Liver (tissue), 9 donors: ENCODE results near the gene ETV6. TPM values are rescaled to one million over a fixed set of nuclear protein-coding genes. Genes with fewer than 3 reads are reported as not detected.

Experiments used
- DNase-seq: peaks from one replicate; pipeline ENCODE4 v3.0.0-alpha.2; 2017; ENCODE audit warnings: low spot score
- H3K27ac ChIP-seq, 2 donors: one replicate each; pipeline ENCODE4 v1.7.0; 2013; ENCODE audit warnings: inconsistent platforms in 2 of 2, low read length in 2 of 2, control low read depth in 1 of 2, low read depth in 1 of 2, mild to moderate bottlenecking in 1 of 2
- H3K27me3 ChIP-seq, 4 donors: one replicate each; pipeline versions ENCODE4 v1.6.1 to v1.7.0; 2013; ENCODE audit warnings: low read length in 3 of 4, inconsistent platforms in 1 of 4, mild to moderate bottlenecking in 1 of 4, moderate library complexity in 1 of 4; ENCODE audit not compliant: control insufficient read depth in 4 of 4, insufficient read depth in 4 of 4
- H3K36me3 ChIP-seq, 4 donors: one replicate each; pipeline versions ENCODE4 v1.6.1 to v1.7.0; 2013; ENCODE audit warnings: low read length in 3 of 4, mild to moderate bottlenecking in 3 of 4, low read depth in 1 of 4, moderate library complexity in 1 of 4; ENCODE audit not compliant: control insufficient read depth in 4 of 4, insufficient read depth in 3 of 4
- H3K4me1 ChIP-seq, 4 donors: one replicate each; pipeline versions ENCODE4 v1.6.1 to v1.7.0; 2013; ENCODE audit warnings: low read length in 3 of 4, mild to moderate bottlenecking in 3 of 4, moderate library complexity in 1 of 4; ENCODE audit not compliant: control insufficient read depth in 4 of 4, insufficient read depth in 4 of 4
- H3K4me3 ChIP-seq, 3 donors: one replicate each; pipeline versions ENCODE4 v1.6.1 to v1.7.0; 2013; ENCODE audit warnings: low read length in 3 of 3, control low read depth in 1 of 3, low read depth in 1 of 3, mild to moderate bottlenecking in 1 of 3
- H3K9ac ChIP-seq, 2 donors: one replicate each; pipeline ENCODE4 v1.7.0; 2013; ENCODE audit warnings: low read length in 2 of 2, mild to moderate bottlenecking in 2 of 2, moderate library complexity in 2 of 2, control low read depth in 1 of 2, low read depth in 1 of 2
- H3K9me3 ChIP-seq, 4 donors: one replicate each; pipeline versions ENCODE4 v1.6.1 to v1.7.0; 2013; ENCODE audit warnings: low read length in 3 of 4; ENCODE audit not compliant: control insufficient read depth in 4 of 4
- EGR1 ChIP-seq, 2 donors: IDR thresholded peaks; 2 replicates each; pipeline ENCODE4 v1.6.1; 2016 to 2018; ENCODE audit warnings: antibody characterized with exemption in 2 of 2, low read depth in 2 of 2
- FOXA1 ChIP-seq: IDR thresholded peaks from 2 replicates; pipeline ENCODE4 v1.6.1; 2016; ENCODE audit warnings: antibody characterized with exemption
- HNF4A ChIP-seq, 2 donors: conservative IDR thresholded peaks; 2 replicates each; pipeline ENCODE4 v1.6.1; 2016; ENCODE audit warnings: antibody characterized with exemption in 2 of 2, mild to moderate bottlenecking in 2 of 2
- HNF4G ChIP-seq: IDR thresholded peaks from 2 replicates; pipeline ENCODE4 v1.6.1; 2016; ENCODE audit warnings: antibody characterized with exemption
- NR2F2 ChIP-seq: IDR thresholded peaks from 2 replicates; pipeline ENCODE4 v1.6.1; 2016; ENCODE audit warnings: antibody characterized with exemption
- RAD21 ChIP-seq, 2 donors: IDR thresholded peaks; 2 replicates each; pipeline ENCODE4 v1.6.1; 2016; ENCODE audit warnings: antibody characterized with exemption in 2 of 2, mild to moderate bottlenecking in 2 of 2
- RXRA ChIP-seq, 2 donors: IDR thresholded peaks; 2 replicates each; pipeline ENCODE4 v1.6.1; 2017 to 2018; ENCODE audit warnings: antibody characterized with exemption in 2 of 2, mild to moderate bottlenecking in 1 of 2
- SP1 ChIP-seq: IDR thresholded peaks from 2 replicates; pipeline ENCODE4 v1.6.1; 2018; ENCODE audit warnings: antibody characterized with exemption, mild to moderate bottlenecking
- YY1 ChIP-seq: IDR thresholded peaks from 2 replicates; pipeline ENCODE4 v1.6.1; 2016; ENCODE audit warnings: antibody characterized with exemption, mild to moderate bottlenecking
- WGBS: extraction: QIAGEN DNeasy Blood & Tissue Kit; methylation state at CpG from one replicate; pipeline ENCODE4 v1.1.7; 2013; 5-methylcytosine and 5-hydroxymethylcytosine counted together
- polyA plus RNA-seq, 2 donors: library from polyadenylated mRNA; stranded (reverse) in 1 of 2; unstranded in 1 of 2; fragments of 200-250 nt in 1 of 2; fragments of >200 nt in 1 of 2; fragmentation: Nextera tagmentation in 1 of 2; extraction: Ambion mirVana in 1 of 2; gene quantifications; one replicate each; pipeline versions ENCODE4 v1.2.1 to v1.2.3, GENCODE V29; 2013 to 2015
- total RNA-seq, 2 donors: library from RNA; depleted of rRNA; stranded (reverse); fragments of >200 nt; gene quantifications; one replicate each; pipeline ENCODE4 v1.2.3, GENCODE V29; 2014
- TF ChIP-seq, protein P1 (sequence below): IDR thresholded peaks from 2 replicates; pipeline ENCODE4 v1.6.1; 2016; ENCODE audit warnings: antibody characterized with exemption, mild to moderate bottlenecking
- TF ChIP-seq, protein P2 (sequence below): IDR thresholded peaks from 2 replicates; pipeline ENCODE4 v1.6.1; 2016; ENCODE audit warnings: antibody characterized with exemption
- TF ChIP-seq, protein P3 (sequence below): IDR thresholded peaks from 2 replicates; pipeline ENCODE4 v1.6.1; 2016; ENCODE audit warnings: antibody characterized with exemption
- TF ChIP-seq, protein P4 (sequence below): IDR thresholded peaks from 2 replicates; pipeline ENCODE4 v1.6.1; 2016; ENCODE audit warnings: antibody characterized with exemption
- donor health status: healthy.
- donor health status: healthy.
- donor health status: healthy.
- donor health status: healthy.
- donor health status: healthy.

The ETV6 gene
- total and polyA plus RNA-seq, 4 donors: 2.0 to 6.2 (median 3.5) TPM

DNA sequence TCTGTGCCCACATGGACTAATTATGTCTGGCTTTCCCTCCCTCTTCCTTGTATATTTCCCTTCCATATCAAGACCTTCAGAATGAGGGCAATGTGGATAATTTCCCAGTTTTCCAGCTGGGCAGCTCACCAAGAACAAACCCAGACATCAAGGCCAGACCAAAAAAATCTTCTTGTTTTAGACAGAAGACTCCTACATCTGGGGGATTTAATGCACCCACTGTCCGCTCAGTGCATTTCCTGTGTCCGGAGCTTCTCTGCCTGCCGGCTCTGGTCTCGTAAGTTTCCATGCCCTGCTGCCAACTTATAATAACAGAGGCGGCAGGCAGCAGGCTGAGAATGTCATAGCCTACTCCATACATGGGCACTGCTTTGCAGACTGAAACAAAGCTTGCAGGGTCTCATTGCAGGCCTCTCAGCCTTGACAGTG lies 214.0 kb downstream of the ETV6 start:
- Histone ChIP-seq H3K9ac (no peak overlapping the region), H3K27ac (peak overlapping the region; percentile 64 to 70), H3K4me3 (no peak overlapping the region), H3K9me3 (peaks cover 0 to 10% (median 2%) of the 10 kb centered on the region in 4 donors), H3K27me3 (no peaks in the 10 kb centered on the region), H3K36me3 (peaks cover 0 to 8% (median 2%) of the 10 kb centered on the region in 4 donors), H3K4me1 (peaks cover 2 to 41% (median 25%) of the 10 kb centered on the region in 4 donors)
- DNase-seq: no peak
- WGBS: 78% methylated on average over 5 of the region's 5 CpGs
- TF ChIP-seq HNF4G: no peak
- no peak for TF ChIP-seq YY1
- TF ChIP-seq, protein P1, sequence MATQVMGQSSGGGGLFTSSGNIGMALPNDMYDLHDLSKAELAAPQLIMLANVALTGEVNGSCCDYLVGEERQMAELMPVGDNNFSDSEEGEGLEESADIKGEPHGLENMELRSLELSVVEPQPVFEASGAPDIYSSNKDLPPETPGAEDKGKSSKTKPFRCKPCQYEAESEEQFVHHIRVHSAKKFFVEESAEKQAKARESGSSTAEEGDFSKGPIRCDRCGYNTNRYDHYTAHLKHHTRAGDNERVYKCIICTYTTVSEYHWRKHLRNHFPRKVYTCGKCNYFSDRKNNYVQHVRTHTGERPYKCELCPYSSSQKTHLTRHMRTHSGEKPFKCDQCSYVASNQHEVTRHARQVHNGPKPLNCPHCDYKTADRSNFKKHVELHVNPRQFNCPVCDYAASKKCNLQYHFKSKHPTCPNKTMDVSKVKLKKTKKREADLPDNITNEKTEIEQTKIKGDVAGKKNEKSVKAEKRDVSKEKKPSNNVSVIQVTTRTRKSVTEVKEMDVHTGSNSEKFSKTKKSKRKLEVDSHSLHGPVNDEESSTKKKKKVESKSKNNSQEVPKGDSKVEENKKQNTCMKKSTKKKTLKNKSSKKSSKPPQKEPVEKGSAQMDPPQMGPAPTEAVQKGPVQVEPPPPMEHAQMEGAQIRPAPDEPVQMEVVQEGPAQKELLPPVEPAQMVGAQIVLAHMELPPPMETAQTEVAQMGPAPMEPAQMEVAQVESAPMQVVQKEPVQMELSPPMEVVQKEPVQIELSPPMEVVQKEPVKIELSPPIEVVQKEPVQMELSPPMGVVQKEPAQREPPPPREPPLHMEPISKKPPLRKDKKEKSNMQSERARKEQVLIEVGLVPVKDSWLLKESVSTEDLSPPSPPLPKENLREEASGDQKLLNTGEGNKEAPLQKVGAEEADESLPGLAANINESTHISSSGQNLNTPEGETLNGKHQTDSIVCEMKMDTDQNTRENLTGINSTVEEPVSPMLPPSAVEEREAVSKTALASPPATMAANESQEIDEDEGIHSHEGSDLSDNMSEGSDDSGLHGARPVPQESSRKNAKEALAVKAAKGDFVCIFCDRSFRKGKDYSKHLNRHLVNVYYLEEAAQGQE: peak; percentile 56
- no peak for TF ChIP-seq FOXA1
- peak; percentile 28 for TF ChIP-seq NR2F2
- TF ChIP-seq EGR1 (IDR thresholded peaks at IDR 0.05; ENCODE audit: low read depth in 2 of 2): no peak
- TF ChIP-seq, protein P2, sequence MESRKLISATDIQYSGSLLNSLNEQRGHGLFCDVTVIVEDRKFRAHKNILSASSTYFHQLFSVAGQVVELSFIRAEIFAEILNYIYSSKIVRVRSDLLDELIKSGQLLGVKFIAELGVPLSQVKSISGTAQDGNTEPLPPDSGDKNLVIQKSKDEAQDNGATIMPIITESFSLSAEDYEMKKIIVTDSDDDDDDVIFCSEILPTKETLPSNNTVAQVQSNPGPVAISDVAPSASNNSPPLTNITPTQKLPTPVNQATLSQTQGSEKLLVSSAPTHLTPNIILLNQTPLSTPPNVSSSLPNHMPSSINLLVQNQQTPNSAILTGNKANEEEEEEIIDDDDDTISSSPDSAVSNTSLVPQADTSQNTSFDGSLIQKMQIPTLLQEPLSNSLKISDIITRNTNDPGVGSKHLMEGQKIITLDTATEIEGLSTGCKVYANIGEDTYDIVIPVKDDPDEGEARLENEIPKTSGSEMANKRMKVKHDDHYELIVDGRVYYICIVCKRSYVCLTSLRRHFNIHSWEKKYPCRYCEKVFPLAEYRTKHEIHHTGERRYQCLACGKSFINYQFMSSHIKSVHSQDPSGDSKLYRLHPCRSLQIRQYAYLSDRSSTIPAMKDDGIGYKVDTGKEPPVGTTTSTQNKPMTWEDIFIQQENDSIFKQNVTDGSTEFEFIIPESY: no peak
- TF ChIP-seq RAD21 (IDR thresholded peaks at IDR 0.05): peak in 1 of 2 donors; percentile 9
- TF ChIP-seq RXRA (IDR thresholded peaks at IDR 0.05): no peak
- TF ChIP-seq, protein P3, sequence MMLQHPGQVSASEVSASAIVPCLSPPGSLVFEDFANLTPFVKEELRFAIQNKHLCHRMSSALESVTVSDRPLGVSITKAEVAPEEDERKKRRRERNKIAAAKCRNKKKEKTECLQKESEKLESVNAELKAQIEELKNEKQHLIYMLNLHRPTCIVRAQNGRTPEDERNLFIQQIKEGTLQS: no peak
- TF ChIP-seq HNF4A (conservative IDR thresholded peaks at IDR 0.05): no peak
- TF ChIP-seq, protein P4, sequence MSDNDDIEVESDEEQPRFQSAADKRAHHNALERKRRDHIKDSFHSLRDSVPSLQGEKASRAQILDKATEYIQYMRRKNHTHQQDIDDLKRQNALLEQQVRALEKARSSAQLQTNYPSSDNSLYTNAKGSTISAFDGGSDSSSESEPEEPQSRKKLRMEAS: no peak
- TF ChIP-seq SP1: no peak

DNA sequence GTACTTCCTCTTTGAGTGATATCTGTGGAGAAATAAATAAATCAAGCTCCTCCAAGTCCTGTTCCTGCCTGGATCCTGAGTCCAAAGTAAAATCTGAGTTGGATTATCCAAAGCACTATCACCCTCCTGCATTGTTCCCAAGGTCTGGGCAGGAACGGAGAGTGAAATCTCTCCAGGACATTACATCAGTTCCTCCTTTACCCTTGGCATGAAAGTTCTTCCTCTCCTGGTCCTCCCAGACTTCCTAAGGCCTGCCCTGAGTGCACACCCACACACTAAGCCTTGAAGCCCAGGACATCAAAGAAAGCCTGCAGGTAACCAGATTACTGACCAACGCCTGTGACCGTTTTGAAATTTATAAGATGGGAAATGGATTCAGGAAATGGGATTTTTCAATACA lies 214.5 kb downstream of the ETV6 start:
- Histone ChIP-seq H3K27ac (peak overlapping the region; percentile 64 to 70), H3K9ac (no peak overlapping the region), H3K9me3 (peaks cover 0 to 10% (median 2%) of the 10 kb centered on the region in 4 donors), H3K4me3 (no peak overlapping the region), H3K4me1 (peaks cover 2 to 41% (median 25%) of the 10 kb centered on the region in 4 donors), H3K27me3 (no peaks in the 10 kb centered on the region), H3K36me3 (peaks cover 0 to 8% (median 2%) of the 10 kb centered on the region in 4 donors)
- peak; percentile 20 for TF ChIP-seq NR2F2
- TF ChIP-seq, protein P1: no peak
- 74% methylated on average over 3 of the region's 3 CpGs for WGBS
- DNase-seq: no peak
